ENCODE measurements around the gene FOCAD.

FOCAD gene

GRCh38 chr9:20981486-20981885, 297.4 kb downstream of the FOCAD start:
- DNase-seq, result no peak

DNA sequence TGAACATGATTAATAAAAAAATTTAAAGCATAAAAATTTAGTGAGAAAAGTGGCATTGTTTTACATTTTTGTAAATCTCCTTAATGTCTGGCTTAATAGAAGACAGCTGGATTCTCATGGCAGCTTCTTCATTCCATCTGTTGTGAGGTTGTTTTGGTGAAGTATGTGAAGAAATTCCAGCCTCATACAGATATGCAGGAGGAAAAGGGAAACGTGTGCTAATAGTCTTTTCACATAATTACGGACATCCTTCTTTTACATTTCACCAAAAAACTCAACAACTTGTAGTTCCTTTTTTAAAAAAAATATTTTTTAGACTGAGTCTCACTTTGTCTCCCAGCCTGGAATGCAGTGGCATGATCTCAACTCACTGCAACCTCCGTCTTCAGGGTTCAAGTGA, 300.4 kb downstream of the FOCAD start:
- DNase-seq, result no peak

GRCh38 chr9:20985851-20986600, 302.0 kb downstream of the FOCAD start:
- DNase-seq, result no peak

- no peak for DNase-seq
Measured at GRCh38 chr9:20987521-20987920, 303.5 kb downstream of the FOCAD start.

- DNase-seq, result no peak
Measured at GRCh38 chr9:20988061-20988460, 304.0 kb downstream of the FOCAD start.

- no peak for DNase-seq
Measured at GRCh38 chr9:20988671-20989315, 304.7 kb downstream of the FOCAD start.

DNA sequence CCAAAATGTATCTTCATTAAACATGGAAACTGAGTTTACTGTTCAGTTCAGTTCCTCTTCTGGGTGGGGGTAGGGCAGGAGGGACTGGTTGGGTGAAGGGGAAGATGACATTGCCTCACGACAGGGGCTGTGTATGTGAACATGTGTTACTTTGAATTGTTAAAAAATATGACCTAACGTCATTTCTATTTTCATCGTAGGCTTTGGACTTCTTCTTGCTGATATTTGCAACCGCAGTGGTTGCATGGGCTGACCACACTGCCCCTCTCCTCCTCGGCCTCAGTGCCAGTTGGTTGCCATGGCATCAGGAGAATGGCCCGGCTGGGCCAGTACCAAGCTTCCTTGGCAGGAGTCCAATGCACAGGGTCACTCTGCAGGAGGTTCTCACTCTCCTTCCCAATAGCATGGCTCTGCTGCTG, 305.9 kb downstream of the FOCAD start:
- DNase-seq, result no peak

GRCh38 chr9:20990867-20991266, 306.8 kb downstream of the FOCAD start:
- no peak for DNase-seq

- no peak for DNase-seq
Measured at GRCh38 chr9:20994486-20994885, 310.4 kb downstream of the FOCAD start.

GRCh38 chr9:20995616-20996015, 311.6 kb downstream of the FOCAD start:
- DNase-seq, result no peak

DNA sequence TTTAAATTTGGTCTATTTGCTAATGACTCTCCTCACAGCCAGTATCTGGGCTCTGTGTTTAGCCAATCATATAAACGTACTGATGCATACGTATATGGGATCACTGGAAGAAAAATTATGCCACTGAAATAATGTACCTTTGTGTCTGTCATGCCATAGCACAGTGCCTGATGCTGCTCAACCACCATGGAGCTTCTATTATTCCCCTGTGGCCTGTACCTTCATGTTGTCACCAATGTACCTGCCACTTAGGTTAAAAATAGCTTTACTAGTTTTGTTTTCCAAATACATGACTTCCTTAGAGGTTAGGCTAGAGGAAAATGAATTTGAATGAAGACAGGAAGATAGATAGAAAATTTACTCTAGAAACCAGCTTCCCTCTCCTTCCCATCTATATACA, 312.8 kb downstream of the FOCAD start:
- no peak for DNase-seq

DNA sequence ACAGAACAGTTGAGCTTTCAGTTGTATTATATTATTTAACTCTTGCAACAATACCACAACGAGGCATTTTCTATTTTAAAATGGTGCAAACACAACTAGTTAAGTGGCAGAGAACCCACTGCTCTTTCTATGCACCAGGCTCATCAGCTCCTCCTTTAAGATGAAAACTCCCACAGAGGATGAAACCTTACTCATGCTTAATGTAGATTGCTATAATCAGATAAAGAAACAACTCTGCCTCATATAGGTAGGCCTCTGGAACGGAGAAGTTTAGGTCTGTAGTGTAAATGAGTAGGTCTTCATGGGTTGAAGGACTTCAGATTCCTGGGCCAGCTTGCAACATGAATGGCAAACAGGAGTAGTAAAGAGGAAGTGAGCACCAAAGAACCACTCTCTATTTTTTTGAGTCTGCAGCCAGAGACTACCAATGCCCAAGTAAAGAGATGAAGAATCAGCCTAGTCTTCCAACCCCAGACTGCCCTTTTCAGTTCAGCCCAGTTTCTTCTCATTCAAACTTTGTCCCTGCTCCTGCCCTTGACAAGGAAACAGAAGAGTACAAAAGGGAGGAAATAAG, 313.5 kb downstream of the FOCAD start:
- DNase-seq, result no peak

DNA sequence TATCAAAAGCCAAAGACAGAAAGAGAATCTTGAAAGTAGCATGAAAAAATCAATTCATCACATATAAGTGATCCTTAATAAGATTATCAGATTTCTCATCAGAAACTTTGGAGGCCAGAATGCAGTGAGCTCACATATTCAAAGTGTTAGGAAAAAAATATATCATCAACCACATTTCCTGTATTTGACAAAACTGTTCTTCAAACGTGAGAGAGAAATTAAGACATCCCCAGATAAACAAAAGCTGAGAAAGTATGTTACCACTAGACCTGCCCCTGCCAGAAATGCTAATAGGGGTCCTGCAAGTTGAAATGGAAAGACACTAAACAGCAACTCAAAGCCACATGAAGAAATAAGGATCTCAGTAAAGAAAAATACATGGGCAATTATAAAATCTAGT, 317.5 kb downstream of the FOCAD start:
- DNase-seq, result no peak

GRCh38 chr9:21002040-21002439, 318.0 kb downstream of the FOCAD start:
- no peak for DNase-seq

DNA sequence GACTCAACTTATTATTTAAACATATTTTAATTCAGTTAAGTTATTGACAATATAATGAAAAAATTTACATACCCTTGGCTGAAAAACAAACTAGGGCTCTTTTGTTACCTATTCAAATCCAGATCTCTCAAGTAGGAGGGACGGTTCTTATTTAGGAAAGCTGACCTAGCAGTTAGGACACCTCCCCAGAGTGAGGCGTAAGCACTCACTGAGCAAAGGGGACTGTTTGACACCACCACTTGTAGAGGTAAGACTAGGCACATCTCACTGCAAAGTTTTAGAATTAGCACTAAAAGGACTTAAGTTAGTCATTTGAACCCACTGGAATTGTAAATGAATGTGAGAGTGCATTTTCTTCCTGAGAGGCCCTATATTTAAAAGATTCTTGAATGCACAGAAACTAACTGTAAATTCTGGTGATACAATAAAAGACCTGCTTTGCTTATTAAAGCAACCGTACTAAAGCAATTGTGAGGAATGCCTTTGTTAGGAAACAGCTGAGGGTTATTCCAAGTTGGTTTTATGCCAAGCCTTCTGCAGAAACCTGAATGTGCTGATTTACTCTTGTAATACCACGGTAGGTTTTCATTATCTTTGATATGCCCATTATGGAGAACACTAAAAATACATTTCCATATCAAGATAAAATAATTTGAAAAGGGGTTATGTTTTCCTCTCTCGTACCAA, 331.2 kb downstream of the FOCAD start:
- no peak for DNase-seq

GRCh38 chr9:21015995-21016394, 331.9 kb downstream of the FOCAD start:
- no peak for DNase-seq

DNA sequence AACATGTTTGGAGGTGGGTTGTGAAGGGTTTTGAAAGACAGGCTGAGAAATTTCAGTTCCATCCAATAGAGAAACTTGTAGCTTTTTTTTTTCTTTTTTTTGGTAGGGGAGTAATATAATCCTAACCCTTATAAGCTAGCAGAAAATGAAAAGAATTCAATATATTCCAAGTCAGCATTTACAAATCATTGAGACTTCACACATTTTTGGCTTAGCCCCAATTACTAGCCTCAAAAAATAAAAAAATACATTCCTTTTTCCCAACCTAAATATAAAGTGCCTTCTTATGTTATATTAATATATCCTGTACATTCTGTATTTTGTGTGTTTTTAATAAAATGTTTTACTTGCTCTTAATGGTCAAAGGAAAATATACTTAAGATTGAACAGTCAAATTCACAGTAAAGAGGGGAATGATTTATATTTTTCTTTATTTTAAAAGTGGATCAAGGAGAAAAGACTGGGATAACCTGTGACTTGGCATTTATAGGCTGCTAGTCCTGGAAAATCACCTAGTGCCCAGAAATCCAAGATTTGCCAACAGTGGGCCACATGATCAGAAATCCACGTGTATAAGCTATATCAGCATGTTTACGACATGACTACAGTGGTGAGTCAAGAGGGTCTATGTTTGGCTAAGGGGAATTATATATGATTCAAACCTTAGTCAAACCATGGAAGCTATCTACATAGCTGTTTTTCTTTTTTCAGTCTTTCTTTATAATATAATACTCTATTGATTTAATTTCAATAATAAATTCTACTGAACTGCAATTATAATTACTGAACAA, 332.8 kb downstream of the FOCAD start:
- DNase-seq, result no peak

GRCh38 chr9:21018177-21018576, 334.1 kb downstream of the FOCAD start:
- no peak for DNase-seq

DNA sequence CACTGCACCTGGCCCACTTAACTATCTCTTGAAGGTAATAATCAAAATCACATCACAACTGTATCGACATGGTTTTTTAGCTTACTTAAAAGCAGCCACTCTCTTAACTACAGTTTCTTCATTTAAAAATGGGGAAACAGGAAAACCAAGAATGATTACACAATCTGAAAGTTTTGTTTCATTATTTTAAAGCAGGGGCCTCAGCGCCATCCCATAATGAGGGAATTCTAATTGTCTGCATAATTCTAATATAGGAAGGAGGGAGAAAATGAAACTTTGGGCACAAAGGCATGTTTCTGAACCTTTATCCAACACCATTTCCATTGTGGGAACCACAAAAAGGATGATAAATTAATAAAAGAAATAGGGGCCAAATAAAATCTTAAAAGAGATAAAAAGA, 339.8 kb downstream of the FOCAD start:
- no peak for DNase-seq

- DNase-seq, result no peak
Measured at GRCh38 chr9:21027295-21027694, 343.2 kb downstream of the FOCAD start.

- peak; percentile 2 for DNase-seq
Measured at GRCh38 chr9:21028466-21028865, 344.4 kb downstream of the FOCAD start.

DNA sequence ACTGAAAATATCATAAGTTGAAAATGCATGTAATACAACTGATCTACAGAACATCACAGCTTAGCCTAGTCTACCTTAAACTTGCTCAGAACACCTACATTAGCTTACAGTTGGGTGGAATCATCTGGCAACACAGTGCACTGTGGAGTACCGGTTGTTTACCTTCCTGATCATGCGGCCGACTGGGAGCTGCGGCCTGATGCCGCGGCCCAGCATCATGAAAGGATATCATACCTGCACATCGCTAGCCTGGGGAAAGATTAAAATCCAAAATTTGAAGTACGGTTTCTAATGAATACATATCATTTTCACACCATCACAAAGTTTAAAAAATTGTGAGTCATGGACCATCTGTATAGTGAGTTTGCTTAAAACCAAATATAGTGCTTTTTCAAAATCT, 345.6 kb downstream of the FOCAD start:
- DNase-seq, result no peak
